ENCODE results near the gene TBX10.

- TF ChIP-seq, protein P1, sequence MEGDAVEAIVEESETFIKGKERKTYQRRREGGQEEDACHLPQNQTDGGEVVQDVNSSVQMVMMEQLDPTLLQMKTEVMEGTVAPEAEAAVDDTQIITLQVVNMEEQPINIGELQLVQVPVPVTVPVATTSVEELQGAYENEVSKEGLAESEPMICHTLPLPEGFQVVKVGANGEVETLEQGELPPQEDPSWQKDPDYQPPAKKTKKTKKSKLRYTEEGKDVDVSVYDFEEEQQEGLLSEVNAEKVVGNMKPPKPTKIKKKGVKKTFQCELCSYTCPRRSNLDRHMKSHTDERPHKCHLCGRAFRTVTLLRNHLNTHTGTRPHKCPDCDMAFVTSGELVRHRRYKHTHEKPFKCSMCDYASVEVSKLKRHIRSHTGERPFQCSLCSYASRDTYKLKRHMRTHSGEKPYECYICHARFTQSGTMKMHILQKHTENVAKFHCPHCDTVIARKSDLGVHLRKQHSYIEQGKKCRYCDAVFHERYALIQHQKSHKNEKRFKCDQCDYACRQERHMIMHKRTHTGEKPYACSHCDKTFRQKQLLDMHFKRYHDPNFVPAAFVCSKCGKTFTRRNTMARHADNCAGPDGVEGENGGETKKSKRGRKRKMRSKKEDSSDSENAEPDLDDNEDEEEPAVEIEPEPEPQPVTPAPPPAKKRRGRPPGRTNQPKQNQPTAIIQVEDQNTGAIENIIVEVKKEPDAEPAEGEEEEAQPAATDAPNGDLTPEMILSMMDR (optimal IDR thresholded peaks at IDR 0.05 in 1 of 3, IDR thresholded peaks at IDR 0.05 in 1 of 3, conservative IDR thresholded peaks at IDR 0.05 in 1 of 3; ENCODE audit: extremely low read depth in 1 of 3, insufficient read depth in 2 of 3, low read length in 3 of 3), result no peak
- TF ChIP-seq EZH2 (IDR thresholded peaks at IDR 0.05; ENCODE audit: low read length), result no peak
These were observed 58.1 kb downstream of the TBX10 start for GRCh38 chr11:67581469-67581868.

All from keratinocyte (primary cell).